Measurements from ENCODE around the gene PDK4.

GRCh38 chr7:95536656-95537311 is 59.5 kb downstream of the PDK4 start:
- no peak for TF ChIP-seq CTCF (IDR thresholded peaks at IDR 0.05; ENCODE audit: insufficient read depth, low read depth, low read length)
- TF ChIP-seq EZH2 (IDR thresholded peaks at IDR 0.05; ENCODE audit: insufficient read depth, low read length): no peak
